Nephron (organoid): ENCODE results near the gene BRAP.

Experiments
- H3K27ac Mint-ChIP-seq, 3 experiments: 2 replicates each; pipeline ENCODE4 v1.8.0; 2020; ENCODE audit warnings: mixed read lengths in 3 of 3, mild to moderate bottlenecking in 2 of 3, moderate library complexity in 1 of 3
- H3K27me3 Mint-ChIP-seq: 2 replicates; pipeline ENCODE4 v1.8.0; 2021; ENCODE audit warnings: low read depth, mild to moderate bottlenecking, moderate library complexity, mixed read lengths
- H3K36me3 Mint-ChIP-seq: 2 replicates; pipeline ENCODE4 v1.8.0; 2020; ENCODE audit warnings: low read depth, mixed read lengths
- H3K4me1 Mint-ChIP-seq: 2 replicates; pipeline ENCODE4 v1.8.0; 2020; ENCODE audit warnings: mixed read lengths
- H3K4me3 Mint-ChIP-seq, 3 experiments: 2 replicates each; pipeline ENCODE4 v1.8.0; 2020; ENCODE audit warnings: mild to moderate bottlenecking in 3 of 3, mixed read lengths in 3 of 3, moderate library complexity in 2 of 3
- H3K9me3 Mint-ChIP-seq: 2 replicates; pipeline ENCODE4 v1.8.0; 2020; ENCODE audit warnings: mixed read lengths
- TF ChIP-seq, protein P1 (sequence below), 3 experiments: fragments of 200-600 bp; sonication (generic); IDR thresholded peaks; one replicate each; pipeline ENCODE4 v1.5.0; 2021; ENCODE audit warnings: antibody characterized with exemption in 3 of 3; ENCODE audit not compliant: unreplicated experiment in 3 of 3

The BRAP gene

DNA sequence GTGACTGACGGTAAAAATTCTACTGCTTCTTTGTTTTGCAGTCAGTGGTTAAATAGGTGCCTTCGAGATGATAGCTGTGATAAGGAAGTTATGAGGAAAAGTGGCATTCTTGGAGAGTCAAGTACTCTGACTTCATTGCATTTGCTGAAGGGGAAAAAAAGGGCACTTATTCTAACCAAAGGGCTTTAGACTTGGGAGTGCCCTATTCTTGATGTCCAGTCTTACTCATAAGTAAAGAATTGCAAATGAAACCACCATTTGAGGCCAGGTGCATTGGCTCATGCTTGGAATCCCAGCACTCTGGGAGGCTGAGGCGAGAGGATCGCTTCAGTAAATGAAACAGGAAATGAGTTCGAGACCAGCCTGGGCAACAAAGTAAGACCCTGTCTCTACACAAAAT is 40.3 kb downstream of the BRAP start:
- Mint-ChIP-seq H3K27me3 (no peaks in the 10 kb centered on the region), H3K4me3 (no peak overlapping the region), H3K27ac (peak overlapping the region in 1 of 3 experiments; percentile 35), H3K4me1 (peaks cover 22% of the 10 kb centered on the region), H3K36me3 (peaks cover 55% of the 10 kb centered on the region), H3K9me3 (no peaks in the 10 kb centered on the region)
- TF ChIP-seq, protein P1, sequence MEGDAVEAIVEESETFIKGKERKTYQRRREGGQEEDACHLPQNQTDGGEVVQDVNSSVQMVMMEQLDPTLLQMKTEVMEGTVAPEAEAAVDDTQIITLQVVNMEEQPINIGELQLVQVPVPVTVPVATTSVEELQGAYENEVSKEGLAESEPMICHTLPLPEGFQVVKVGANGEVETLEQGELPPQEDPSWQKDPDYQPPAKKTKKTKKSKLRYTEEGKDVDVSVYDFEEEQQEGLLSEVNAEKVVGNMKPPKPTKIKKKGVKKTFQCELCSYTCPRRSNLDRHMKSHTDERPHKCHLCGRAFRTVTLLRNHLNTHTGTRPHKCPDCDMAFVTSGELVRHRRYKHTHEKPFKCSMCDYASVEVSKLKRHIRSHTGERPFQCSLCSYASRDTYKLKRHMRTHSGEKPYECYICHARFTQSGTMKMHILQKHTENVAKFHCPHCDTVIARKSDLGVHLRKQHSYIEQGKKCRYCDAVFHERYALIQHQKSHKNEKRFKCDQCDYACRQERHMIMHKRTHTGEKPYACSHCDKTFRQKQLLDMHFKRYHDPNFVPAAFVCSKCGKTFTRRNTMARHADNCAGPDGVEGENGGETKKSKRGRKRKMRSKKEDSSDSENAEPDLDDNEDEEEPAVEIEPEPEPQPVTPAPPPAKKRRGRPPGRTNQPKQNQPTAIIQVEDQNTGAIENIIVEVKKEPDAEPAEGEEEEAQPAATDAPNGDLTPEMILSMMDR (IDR thresholded peaks at IDR 0.05; ENCODE audit: unreplicated experiment in 3 of 3), result no peak

DNA sequence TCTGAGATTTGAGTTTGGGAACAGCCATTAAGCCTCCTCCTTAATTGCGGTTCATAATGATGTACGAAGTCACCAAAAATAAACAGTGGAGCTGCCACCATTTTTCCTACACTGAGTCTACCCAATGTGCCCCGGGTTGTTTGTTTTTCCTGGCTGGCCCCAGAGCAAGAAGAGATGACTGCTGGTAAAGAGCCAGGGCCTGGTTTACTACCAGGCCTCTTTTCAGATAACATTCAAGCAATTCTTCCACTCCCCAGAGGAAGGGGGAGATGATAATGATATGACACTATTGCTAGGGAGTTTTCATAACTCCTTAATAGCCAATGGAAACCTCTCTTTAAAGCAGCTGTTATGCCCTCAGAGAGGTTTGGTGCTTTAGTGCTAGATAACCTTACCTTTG is 42.3 kb downstream of the BRAP start:
- Mint-ChIP-seq H3K4me1 (peaks cover 30% of the 10 kb centered on the region), H3K4me3 (no peak overlapping the region), H3K9me3 (no peaks in the 10 kb centered on the region), H3K27me3 (no peaks in the 10 kb centered on the region), H3K27ac (peak overlapping the region; percentile 95 to 97 (median 96)), H3K36me3 (peaks cover 48% of the 10 kb centered on the region)
- TF ChIP-seq, protein P1 (IDR thresholded peaks at IDR 0.05; ENCODE audit: unreplicated experiment in 3 of 3), result no peak

DNA sequence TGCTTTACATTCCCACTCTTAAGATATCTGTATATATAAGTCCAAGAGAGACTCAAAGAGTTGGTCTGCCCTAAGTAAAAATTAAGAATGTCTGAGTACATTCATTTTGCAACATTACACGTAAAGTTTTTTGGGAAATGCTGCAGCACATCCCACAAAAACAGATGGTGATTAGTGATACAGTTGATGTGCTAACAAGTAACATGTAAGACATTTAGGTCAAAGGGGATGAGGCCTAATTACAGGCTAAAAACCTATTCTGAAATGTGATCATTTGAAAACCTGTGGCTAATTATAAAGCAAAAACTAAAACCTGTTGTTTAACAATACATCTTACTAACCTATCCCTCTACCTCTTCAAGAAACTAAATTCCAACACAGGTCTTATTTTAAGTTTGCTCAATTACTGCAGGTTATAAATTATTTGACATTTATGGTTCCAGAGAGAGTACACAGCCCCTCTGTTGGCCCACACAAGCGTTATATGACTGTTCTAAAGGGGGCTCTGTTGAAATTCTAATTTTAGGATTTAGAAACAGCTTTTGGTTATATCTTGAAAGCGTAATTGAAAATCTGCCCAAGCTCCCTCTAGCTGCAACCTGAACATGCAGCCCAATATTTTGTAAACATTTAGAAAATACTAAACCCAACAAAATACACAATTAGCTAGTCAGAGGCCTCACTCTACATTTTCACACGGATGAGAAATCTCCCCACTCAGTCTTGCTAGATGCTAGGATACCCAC is 42.9 kb downstream of the BRAP start:
- H3K4me1 Mint-ChIP-seq, result peaks cover 32% of the 10 kb centered on the region
- H3K4me3 Mint-ChIP-seq, result peak overlapping the region in 1 of 3 experiments; percentile 23
- H3K27me3 Mint-ChIP-seq, result no peaks in the 10 kb centered on the region
- H3K36me3 Mint-ChIP-seq, result peaks cover 48% of the 10 kb centered on the region
- H3K9me3 Mint-ChIP-seq, result no peaks in the 10 kb centered on the region
- peak overlapping the region; percentile 95 to 97 (median 96) for H3K27ac Mint-ChIP-seq
- TF ChIP-seq, protein P1 (IDR thresholded peaks at IDR 0.05; ENCODE audit: unreplicated experiment in 3 of 3), result peak in 1 of 3 experiments; percentile 17

DNA sequence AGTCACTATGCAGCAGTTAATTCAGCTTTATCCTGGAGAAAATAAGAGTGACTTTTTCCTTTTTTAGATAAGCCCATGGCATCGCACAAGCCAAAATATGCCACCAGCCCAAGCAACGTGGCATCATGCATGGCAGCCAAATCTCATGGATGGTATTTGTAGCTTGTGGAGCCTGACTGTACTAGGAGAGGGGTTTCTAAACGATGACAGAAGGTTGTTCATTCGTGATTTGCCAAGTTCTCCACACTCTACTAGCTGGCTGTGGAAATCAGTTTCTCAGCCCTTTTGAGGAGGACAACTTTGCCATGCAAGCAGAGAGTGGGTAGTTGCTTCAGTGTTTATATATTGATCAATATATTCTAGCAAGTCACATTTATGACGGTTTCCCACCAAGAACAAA is 45.2 kb downstream of the BRAP start:
- no peaks in the 10 kb centered on the region for H3K9me3 Mint-ChIP-seq
- H3K4me3 Mint-ChIP-seq, result no peak overlapping the region
- peak overlapping the region in 1 of 3 experiments; percentile 23 for H3K27ac Mint-ChIP-seq
- TF ChIP-seq, protein P1 (IDR thresholded peaks at IDR 0.05; ENCODE audit: unreplicated experiment in 3 of 3), result no peak
- H3K4me1 Mint-ChIP-seq, result peaks cover 50% of the 10 kb centered on the region
- H3K36me3 Mint-ChIP-seq, result peaks cover 29% of the 10 kb centered on the region
- no peaks in the 10 kb centered on the region for H3K27me3 Mint-ChIP-seq

DNA sequence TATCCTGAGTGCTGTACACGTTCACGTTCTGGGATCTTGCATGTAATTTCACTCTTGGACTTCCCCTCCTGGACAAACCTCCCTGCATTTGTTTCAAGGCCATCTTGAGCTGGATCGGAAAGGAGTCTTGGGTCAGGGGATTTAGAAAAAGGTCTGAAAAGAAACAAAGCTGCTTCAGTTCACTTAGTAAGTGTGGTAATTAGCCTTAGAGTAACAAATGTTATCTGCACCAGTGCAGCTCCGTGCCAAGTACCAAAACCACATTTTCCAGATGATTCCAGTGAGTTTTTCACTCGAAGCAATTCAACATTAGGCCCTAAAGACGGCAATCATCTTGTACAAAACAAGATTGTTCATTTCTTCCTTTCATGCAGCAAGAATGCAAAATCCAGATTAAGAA is 47.2 kb downstream of the BRAP start:
- Mint-ChIP-seq H3K4me1 (peaks cover 46% of the 10 kb centered on the region), H3K9me3 (no peaks in the 10 kb centered on the region), H3K27ac (peak overlapping the region; percentile 90 to 100 (median 97)), H3K27me3 (no peaks in the 10 kb centered on the region), H3K36me3 (peaks cover 16% of the 10 kb centered on the region), H3K4me3 (peak overlapping the region in 1 of 3 experiments; percentile 65)
- TF ChIP-seq, protein P1 (IDR thresholded peaks at IDR 0.05; ENCODE audit: unreplicated experiment in 3 of 3), result no peak
